HEK293T (cell line): ENCODE data around the gene SCAMP4.

Experiments used
- CTCF ChIA-PET: fragments of 350-600 bp; formaldehyde crosslinking; extraction: SDS; loops from one replicate; lab custom pipeline; 2021; ENCODE audit warnings: antibody characterized with exemption, inconsistent platforms; lab: Yijun Ruan, JAX
- POLR2A ChIA-PET: fragments of 350-600 bp; formaldehyde crosslinking; extraction: SDS; loops from one replicate; lab custom pipeline; 2020; ENCODE audit warnings: antibody characterized with exemption, inconsistent platforms; lab: Yijun Ruan, JAX
- DNase-seq: peaks from one replicate; pipeline ENCODE4 v3.0.0; 2012; ENCODE audit warnings: mixed read lengths; ENCODE audit errors: extremely low spot score
- ARNT ChIP-seq: fragments of 450-650 bp; IDR thresholded peaks from 2 replicates; pipeline ENCODE4 v1.6.1; 2017; ENCODE audit warnings: mild to moderate bottlenecking
- BHLHE40 ChIP-seq: fragments of 450-650 bp; IDR thresholded peaks from 2 replicates; pipeline ENCODE4 v1.6.1; 2016; ENCODE audit warnings: mild to moderate bottlenecking, moderate library complexity, borderline replicate concordance
- CTBP1 ChIP-seq: fragments of 450-650 bp; IDR thresholded peaks from 2 replicates; pipeline ENCODE4 v1.6.1; 2016; ENCODE audit warnings: borderline replicate concordance
- ELF4 ChIP-seq: fragments of 450-650 bp; IDR thresholded peaks from 2 replicates; pipeline ENCODE4 v1.6.1; 2017; ENCODE audit warnings: antibody characterized with exemption
- FOXA1 ChIP-seq: fragments of 450-650 bp; IDR thresholded peaks from 2 replicates; pipeline ENCODE4 v1.6.1; 2016; ENCODE audit warnings: mild to moderate bottlenecking
- FOXK2 ChIP-seq: fragments of 450-650 bp; IDR thresholded peaks from 2 replicates; pipeline ENCODE4 v1.6.1; 2016; ENCODE audit warnings: mild to moderate bottlenecking
- FOXM1 ChIP-seq: fragments of 450-650 bp; IDR thresholded peaks from 2 replicates; pipeline ENCODE4 v1.6.1; 2017; ENCODE audit warnings: mild to moderate bottlenecking, borderline replicate concordance
- HDGF ChIP-seq: fragments of 450-650 bp; IDR thresholded peaks from 2 replicates; pipeline ENCODE4 v1.6.1; 2017; ENCODE audit warnings: antibody characterized with exemption, borderline replicate concordance
- L3MBTL2 ChIP-seq: fragments of 450-650 bp; conservative IDR thresholded peaks from 2 replicates; pipeline ENCODE4 v1.6.1; 2016; ENCODE audit warnings: mild to moderate bottlenecking
- LEF1 ChIP-seq: fragments of 450-650 bp; IDR thresholded peaks from 2 replicates; pipeline ENCODE4 v1.6.1; 2017; ENCODE audit warnings: mild to moderate bottlenecking, borderline replicate concordance
- NFRKB ChIP-seq: fragments of 450-650 bp; IDR thresholded peaks from 2 replicates; pipeline ENCODE4 v1.6.1; 2016; ENCODE audit warnings: mild to moderate bottlenecking, moderate library complexity
- SP1 ChIP-seq: fragments of 450-650 bp; IDR thresholded peaks from 2 replicates; pipeline ENCODE4 v1.6.1; 2017
- SUZ12 ChIP-seq: fragments of 450-650 bp; IDR thresholded peaks from 2 replicates; pipeline ENCODE4 v1.6.1; 2016; ENCODE audit warnings: mild to moderate bottlenecking
- TARDBP ChIP-seq: fragments of 450-650 bp; IDR thresholded peaks from 2 replicates; pipeline ENCODE4 v1.6.1; 2016
- ZNF384 ChIP-seq: fragments of 450-650 bp; IDR thresholded peaks from 2 replicates; pipeline ENCODE4 v1.6.1; 2016
- TF ChIP-seq, protein P1 (sequence below): fragments of 450-650 bp; IDR thresholded peaks from 2 replicates; pipeline ENCODE4 v1.6.1; 2016

SCAMP4 gene

DNA sequence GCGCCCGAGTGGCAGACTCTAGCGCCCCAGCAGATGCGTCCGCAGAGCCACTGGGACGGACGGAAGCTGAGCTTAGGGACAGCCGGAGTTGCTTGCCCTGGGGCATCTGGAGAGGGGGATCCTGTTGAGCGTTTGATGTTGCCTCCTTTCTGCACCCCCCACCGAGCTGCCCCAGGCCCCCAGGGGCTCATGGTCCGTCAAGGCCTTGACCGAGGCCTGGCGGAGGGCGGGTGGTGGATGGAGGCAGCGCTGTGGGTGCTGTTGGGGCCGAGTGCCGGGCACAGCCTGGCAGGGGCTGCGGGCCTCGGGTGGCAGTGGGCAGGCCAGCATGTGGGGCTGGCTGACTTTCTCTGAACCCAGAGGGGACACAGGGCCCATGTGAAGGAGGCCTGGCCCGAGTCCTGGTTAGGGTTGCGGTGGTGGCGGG lies 38.5 kb downstream of the SCAMP4 start:
- POLR2A ChIA-PET: no interaction called here
- no peak for TF ChIP-seq ARNT
- TF ChIP-seq SP1: no peak
- TF ChIP-seq HDGF: no peak
- no peak for TF ChIP-seq L3MBTL2
- no peak for TF ChIP-seq SUZ12
- no peak for TF ChIP-seq CTBP1
- no peak for TF ChIP-seq FOXM1
- TF ChIP-seq ZNF384: no peak
- no peak for TF ChIP-seq FOXA1
- TF ChIP-seq FOXK2: no peak
- TF ChIP-seq, protein P1, sequence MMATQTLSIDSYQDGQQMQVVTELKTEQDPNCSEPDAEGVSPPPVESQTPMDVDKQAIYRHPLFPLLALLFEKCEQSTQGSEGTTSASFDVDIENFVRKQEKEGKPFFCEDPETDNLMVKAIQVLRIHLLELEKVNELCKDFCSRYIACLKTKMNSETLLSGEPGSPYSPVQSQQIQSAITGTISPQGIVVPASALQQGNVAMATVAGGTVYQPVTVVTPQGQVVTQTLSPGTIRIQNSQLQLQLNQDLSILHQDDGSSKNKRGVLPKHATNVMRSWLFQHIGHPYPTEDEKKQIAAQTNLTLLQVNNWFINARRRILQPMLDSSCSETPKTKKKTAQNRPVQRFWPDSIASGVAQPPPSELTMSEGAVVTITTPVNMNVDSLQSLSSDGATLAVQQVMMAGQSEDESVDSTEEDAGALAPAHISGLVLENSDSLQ: no peak
- TF ChIP-seq NFRKB: no peak
- TF ChIP-seq BHLHE40: no peak
- no peak for TF ChIP-seq LEF1
- DNase-seq: no peak
- CTCF ChIA-PET: interaction anchor here (0.6 kb wide), 1 partner anchor 373 kb away, joined by 3 read pairs; no protein-coding TSS in a partner anchor

GRCh38 chr19:1944088-1944915 lies 39.1 kb downstream of the SCAMP4 start:
- CTCF ChIA-PET: interaction anchor here (1.3 kb wide), 1 partner anchor 40 kb away, joined by 4 read pairs; no protein-coding TSS in a partner anchor
- POLR2A ChIA-PET: no interaction called here
- TF ChIP-seq ZNF384: no peak
- DNase-seq: no peak

GRCh38 chr19:1944916-1945561 lies 39.8 kb downstream of the SCAMP4 start:
- CTCF ChIA-PET: interaction anchor here (0.7 to 1.4 kb wide), 4 partner anchors 14 to 104 kb away, joined by 4 to 6 read pairs (median 4); no protein-coding TSS in a partner anchor
- no peak for TF ChIP-seq ELF4
- TF ChIP-seq ZNF384: no peak
- TF ChIP-seq ARNT: no peak
- TF ChIP-seq HDGF: no peak
- TF ChIP-seq FOXA1: no peak
- no peak for TF ChIP-seq NFRKB
- no peak for TF ChIP-seq L3MBTL2
- no peak for TF ChIP-seq SP1
- TF ChIP-seq SUZ12: no peak
- TF ChIP-seq CTBP1: no peak
- no peak for TF ChIP-seq FOXK2
- no peak for TF ChIP-seq FOXM1
- TF ChIP-seq BHLHE40: no peak
- TF ChIP-seq LEF1: no peak
- TF ChIP-seq TARDBP: no peak
- DNase-seq: no peak
- POLR2A ChIA-PET: no interaction called here

GRCh38 chr19:1945899-1946298 lies 40.7 kb downstream of the SCAMP4 start:
- peak; percentile 81 for DNase-seq
- CTCF ChIA-PET: interaction anchor here (0.6 to 1.4 kb wide), 8 partner anchors 13 to 103 kb away, joined by 3 to 6 read pairs (median 4); no protein-coding TSS in a partner anchor

GRCh38 chr19:1947651-1948209 lies 42.5 kb downstream of the SCAMP4 start:
- no peak for TF ChIP-seq SUZ12
- ChIA-PET POLR2A (no interaction called here), CTCF (no interaction called here)
- DNase-seq: no peak

More at GRCh38 chr19:1945899-1946298, 40.7 kb downstream of the SCAMP4 start:
- TF ChIP-seq, protein P1: no peak
- no peak for TF ChIP-seq CTBP1
- TF ChIP-seq NFRKB: no peak
- no peak for TF ChIP-seq SP1
- TF ChIP-seq SUZ12: no peak
- TF ChIP-seq L3MBTL2: no peak
- TF ChIP-seq HDGF: no peak
- no peak for TF ChIP-seq FOXA1
- no peak for TF ChIP-seq ARNT
- TF ChIP-seq LEF1: no peak
- TF ChIP-seq ZNF384: no peak
- no peak for TF ChIP-seq TARDBP
- TF ChIP-seq ELF4: no peak
- no peak for TF ChIP-seq BHLHE40
- POLR2A ChIA-PET: no interaction called here

DNA sequence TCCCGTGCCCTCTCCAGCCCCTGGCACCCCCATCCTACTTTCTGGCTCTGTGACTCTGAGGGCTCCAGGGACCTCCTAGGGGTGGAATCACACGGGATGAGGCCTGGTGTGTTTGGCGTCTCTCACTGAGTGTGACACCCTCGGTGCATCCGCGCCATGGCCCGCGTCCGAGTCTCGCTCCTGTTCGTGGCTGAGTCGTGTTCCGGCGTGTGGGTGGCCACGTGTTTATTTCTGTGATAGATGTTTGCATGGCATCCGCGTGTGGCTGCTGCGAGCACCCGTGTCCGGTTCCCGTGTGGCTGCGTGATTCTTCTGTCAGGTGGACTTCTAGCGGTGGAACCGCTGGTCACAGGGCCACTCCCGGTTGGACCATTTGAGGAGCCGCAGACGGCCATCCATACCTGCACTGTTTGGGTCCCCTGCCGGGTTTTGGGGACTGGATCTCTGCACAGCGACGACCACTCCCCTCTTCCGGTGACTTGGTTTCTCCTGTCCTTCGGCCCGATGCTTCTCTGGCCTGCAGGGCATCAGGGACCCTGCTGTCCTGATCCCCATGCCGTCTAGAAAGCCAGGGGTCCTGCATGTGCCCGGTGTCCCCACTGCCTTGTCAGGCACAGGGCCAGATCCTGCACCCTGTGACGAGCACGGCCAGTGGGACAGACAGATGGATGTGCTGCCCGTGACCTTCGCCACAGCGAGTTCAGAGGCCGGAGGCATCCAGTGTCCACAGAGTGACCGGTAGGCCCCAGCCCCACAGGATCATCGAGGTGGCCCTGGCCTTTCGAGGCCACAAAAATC lies 44.3 kb downstream of the SCAMP4 start:
- CTCF ChIA-PET: no interaction called here
- DNase-seq: no peak
- POLR2A ChIA-PET: no interaction called here
- TF ChIP-seq FOXK2: no peak
- no peak for TF ChIP-seq LEF1
- no peak for TF ChIP-seq CTBP1
